GM12801 (cell line): ENCODE results near the gene ZNF335.

Experiments used
- CTCF ChIP-seq: IDR thresholded peaks from one replicate; pipeline ENCODE4 v1.5.1; 2011; ENCODE audit warnings: control low read depth; ENCODE audit not compliant: insufficient read length; ENCODE audit errors: extremely low read depth

The ZNF335 gene

GRCh38 chr20:45959126-45959525 lies 12.9 kb downstream of the ZNF335 start:
- TF ChIP-seq CTCF, result no peak

DNA sequence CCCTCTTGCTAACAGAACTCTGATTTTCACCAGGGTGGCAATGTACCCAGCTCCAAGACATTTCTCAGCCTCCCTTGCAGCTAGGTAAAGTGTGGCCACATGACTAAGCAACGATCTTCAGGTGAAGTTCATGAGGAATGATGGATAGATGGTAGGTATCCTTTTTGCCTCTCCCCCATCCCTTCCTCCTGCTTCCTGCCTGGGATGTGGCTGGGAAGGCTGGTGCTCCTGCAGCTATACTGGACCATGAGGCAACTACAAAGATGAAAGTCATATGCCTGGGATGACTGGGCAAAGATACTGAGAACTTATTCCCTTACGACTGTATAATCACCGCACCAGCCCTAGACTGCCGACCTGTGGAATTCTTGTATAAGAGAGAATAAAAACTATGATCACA lies 13.4 kb downstream of the ZNF335 start:
- TF ChIP-seq CTCF, result no peak

- no peak for TF ChIP-seq CTCF
These were observed 14.7 kb downstream of the ZNF335 start for GRCh38 chr20:45957021-45957941.

GRCh38 chr20:45953672-45954071 lies 18.3 kb downstream of the ZNF335 start:
- no peak for TF ChIP-seq CTCF

- no peak for TF ChIP-seq CTCF
These were observed 19.1 kb downstream of the ZNF335 start for GRCh38 chr20:45952861-45953260.

GRCh38 chr20:45951925-45952834 lies 19.8 kb downstream of the ZNF335 start:
- TF ChIP-seq CTCF, result no peak

DNA sequence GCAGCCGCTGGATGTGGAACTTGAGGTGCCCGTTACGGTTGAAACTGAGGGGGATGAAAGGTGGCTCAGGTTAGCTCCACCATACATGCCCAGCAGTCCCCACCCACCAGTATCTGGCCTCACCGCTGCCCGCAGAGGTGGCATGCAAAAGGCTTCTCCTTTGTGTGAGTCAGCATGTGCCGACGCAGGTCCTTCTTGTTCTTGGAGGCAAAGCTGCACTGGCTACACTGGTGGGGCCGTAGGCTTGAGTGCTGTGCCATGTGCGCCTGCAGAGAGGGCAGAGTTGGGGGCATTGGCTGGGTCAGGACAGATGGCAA lies 21.7 kb downstream of the ZNF335 start:
- TF ChIP-seq CTCF, result no peak
